ENCODE measurements around the gene MYO3B.

- TF ChIP-seq CTCF (IDR thresholded peaks at IDR 0.05; ENCODE audit: insufficient read depth, low read length, poor library complexity, severe bottlenecking) (no peak), EZH2phosphoT487 (conservative IDR thresholded peaks at IDR 0.05; ENCODE audit: low read length) (no peak)
These were observed 279.8 kb downstream of the MYO3B start for GRCh38 chr2:170457742-170458141.

Measured in SU-DHL-6 (cell line).